Muscle layer of duodenum (tissue), 2 donors: ENCODE measurements around the gene NBPF9.
"Not testable (repeated sequence)": the region's sequence is repeated elsewhere in the genome, so short reads cannot be mapped to it uniquely, and the experiment has no call there.

Experiments
- H3K27ac ChIP-seq: one replicate; pipeline ENCODE4 v1.7.0; 2013; ENCODE audit warnings: mild to moderate bottlenecking, low read length
- H3K27me3 ChIP-seq: one replicate; pipeline ENCODE4 v1.7.0; 2013; ENCODE audit warnings: low read depth, mild to moderate bottlenecking, control low read depth, low read length
- H3K36me3 ChIP-seq, 2 donors: one replicate each; pipeline ENCODE4 v1.7.0; 2013; ENCODE audit warnings: low read length in 2 of 2, control low read depth in 1 of 2, mild to moderate bottlenecking in 1 of 2; ENCODE audit not compliant: insufficient read depth in 2 of 2, control insufficient read depth in 1 of 2
- H3K4me1 ChIP-seq, 2 donors: one replicate each; pipeline ENCODE4 v1.7.0; 2013; ENCODE audit warnings: low read length in 2 of 2, mild to moderate bottlenecking in 2 of 2, control low read depth in 1 of 2, moderate library complexity in 1 of 2; ENCODE audit not compliant: insufficient read depth in 2 of 2, control insufficient read depth in 1 of 2
- H3K4me3 ChIP-seq, 2 donors: one replicate each; pipeline ENCODE4 v1.7.0; 2013; ENCODE audit warnings: low read length in 2 of 2, low read depth in 1 of 2, mild to moderate bottlenecking in 1 of 2
- H3K9me3 ChIP-seq, 2 donors: one replicate each; pipeline ENCODE4 v1.7.0; 2013; ENCODE audit warnings: low read length in 2 of 2, control low read depth in 1 of 2, mild to moderate bottlenecking in 1 of 2; ENCODE audit not compliant: control insufficient read depth in 1 of 2
- donor health status: healthy.

NBPF9 gene

DNA sequence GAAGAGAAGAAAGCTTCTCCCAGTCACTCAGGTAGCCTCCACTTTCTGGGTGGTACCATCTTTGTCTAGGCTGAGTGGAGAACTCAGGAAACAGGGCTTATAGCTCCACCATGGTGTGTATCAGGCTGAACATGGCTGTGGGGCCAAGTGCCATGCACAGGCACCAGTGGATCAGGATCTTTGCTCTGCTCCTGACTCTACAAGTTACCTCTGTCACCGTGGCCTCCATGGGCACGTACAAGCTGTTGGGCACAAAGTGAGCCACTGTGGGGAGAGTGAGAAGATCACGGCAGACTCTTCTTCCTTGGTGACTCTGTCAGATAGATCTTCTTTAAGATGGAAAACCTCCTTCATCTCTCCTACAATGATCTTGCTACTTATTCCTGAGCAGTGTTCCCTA is 93.6 kb downstream of the NBPF9 start:
- H3K27me3 ChIP-seq, H3K9me3 ChIP-seq, H3K4me1 ChIP-seq, H3K36me3 ChIP-seq, H3K4me3 ChIP-seq, H3K27ac ChIP-seq: not testable (repeated sequence)

DNA sequence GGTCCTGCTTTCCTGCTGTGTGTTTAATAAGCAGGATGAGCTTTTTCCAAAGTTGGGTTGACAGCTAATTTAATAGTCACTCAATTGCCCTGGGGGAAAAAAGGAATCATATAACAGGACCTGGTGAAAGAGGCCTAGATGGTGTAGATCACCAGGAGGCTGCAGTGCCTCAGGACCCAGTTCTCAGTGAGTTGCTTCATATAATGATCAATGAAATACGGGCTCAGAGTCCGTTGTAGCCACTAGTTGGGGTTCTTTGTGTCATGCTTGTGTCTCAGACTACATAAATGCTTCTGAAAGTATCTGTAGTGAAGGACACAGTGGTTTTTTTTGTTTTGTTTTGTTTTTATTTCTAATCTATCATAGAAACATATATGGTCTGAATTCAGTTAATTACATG is 94.6 kb downstream of the NBPF9 start:
- H3K27me3 ChIP-seq, H3K4me1 ChIP-seq, H3K36me3 ChIP-seq, H3K9me3 ChIP-seq, H3K27ac ChIP-seq, H3K4me3 ChIP-seq: not testable (repeated sequence)

GRCh38 chr1:149008326-149008725 is 95.0 kb downstream of the NBPF9 start:
- not testable (repeated sequence) for H3K27ac ChIP-seq, H3K4me1 ChIP-seq, H3K27me3 ChIP-seq, H3K36me3 ChIP-seq, H3K9me3 ChIP-seq, H3K4me3 ChIP-seq
